Esophagus muscularis mucosa (tissue), 3 donors: ENCODE measurements around the gene ZNF662.

Experiments
- CTCF ChIP-seq, 3 experiments: fragments of 200-600 bp in 2 of 3; fragments of 450-650 bp in 1 of 3; sonication (generic) in 2 of 3; IDR thresholded peaks; one replicate each; pipeline ENCODE4 v1.5.1; 2017 to 2019; ENCODE audit warnings: antibody characterized with exemption in 3 of 3, mild to moderate bottlenecking in 2 of 3, moderate library complexity in 1 of 3
- POLR2A ChIP-seq: fragments of 450-650 bp; IDR thresholded peaks from one replicate; pipeline ENCODE4 v1.6.1; 2017; ENCODE audit warnings: antibody characterized with exemption, moderate library complexity, mild to moderate bottlenecking, low read depth
- POLR2AphosphoS5 ChIP-seq, 2 donors: sonication (generic); formaldehyde crosslinking; IDR thresholded peaks; one replicate each; pipeline ENCODE4 v1.6.1; 2017; ENCODE audit warnings: antibody characterized with exemption in 2 of 2

- TF ChIP-seq CTCF (IDR thresholded peaks at IDR 0.05), result no peak
- no peak for TF ChIP-seq POLR2A
- no peak for TF ChIP-seq POLR2AphosphoS5 (IDR thresholded peaks at IDR 0.05)
Measured at GRCh38 chr3:42911551-42911950, 5.6 kb downstream of the ZNF662 start.
